ENCODE measurements around the gene NAALAD2.
"Not testable (repeated sequence)": the region's sequence is repeated elsewhere in the genome, so short reads cannot be mapped to it uniquely, and the experiment has no call there.

Gene NAALAD2

DNA sequence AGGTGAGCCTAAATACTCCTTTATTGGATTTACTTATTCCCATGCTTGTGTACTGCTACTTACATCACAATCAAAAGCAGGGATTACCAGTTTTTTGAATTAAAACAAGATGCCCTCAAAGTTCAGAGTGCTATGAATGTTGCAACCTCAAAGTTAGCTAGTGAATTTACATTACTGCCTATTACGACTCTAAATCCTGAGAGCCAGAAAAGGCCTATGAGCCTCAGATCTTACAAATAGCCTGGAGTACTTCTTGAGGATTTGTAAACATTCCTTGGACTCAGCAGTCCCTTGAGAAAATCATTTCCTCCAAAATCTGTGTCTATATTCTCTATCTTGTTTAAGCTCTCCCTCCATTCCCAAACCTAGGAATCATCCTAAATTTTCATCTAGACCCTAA is 62.9 kb downstream of the NAALAD2 start:
- no peak for DNase-seq

DNA sequence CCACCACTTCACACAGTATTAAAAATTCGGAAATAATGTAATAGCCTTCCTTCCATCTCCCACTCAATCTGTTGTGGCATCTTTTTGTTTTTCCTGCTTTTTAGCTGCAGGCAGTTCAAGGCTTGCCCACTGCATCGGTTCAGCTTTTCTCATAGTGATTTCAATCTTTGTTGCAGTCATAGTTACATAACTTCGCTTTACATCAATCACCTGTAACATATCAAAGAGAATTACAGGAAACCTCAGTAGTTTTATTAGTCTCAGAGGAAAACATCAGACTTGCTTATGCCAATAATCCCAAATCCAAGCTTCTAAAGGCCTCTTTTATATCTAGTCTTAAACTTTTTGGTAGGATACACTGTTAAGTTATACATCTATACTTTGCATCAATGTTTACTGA is 67.9 kb downstream of the NAALAD2 start:
- DNase-seq: no peak

DNA sequence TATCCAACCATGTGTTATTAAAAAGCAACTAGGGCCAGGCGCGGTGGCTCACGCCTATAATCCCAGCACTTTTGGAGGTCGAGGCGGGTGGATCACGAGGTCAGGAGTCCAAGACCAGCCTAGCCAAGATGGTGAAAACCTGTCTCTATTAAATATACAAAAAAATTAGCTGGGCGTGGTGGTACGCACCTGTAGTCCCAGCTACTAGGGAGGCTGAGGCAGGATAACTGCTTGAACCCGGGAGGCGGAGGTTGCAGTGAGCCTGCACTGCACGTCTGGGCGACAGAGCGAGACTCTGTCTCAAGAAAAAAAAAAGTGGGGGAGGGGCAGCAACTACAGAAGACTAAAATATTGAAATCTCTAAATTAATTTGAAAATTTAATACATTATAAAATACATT is 69.9 kb downstream of the NAALAD2 start:
- no peak for DNase-seq

DNA sequence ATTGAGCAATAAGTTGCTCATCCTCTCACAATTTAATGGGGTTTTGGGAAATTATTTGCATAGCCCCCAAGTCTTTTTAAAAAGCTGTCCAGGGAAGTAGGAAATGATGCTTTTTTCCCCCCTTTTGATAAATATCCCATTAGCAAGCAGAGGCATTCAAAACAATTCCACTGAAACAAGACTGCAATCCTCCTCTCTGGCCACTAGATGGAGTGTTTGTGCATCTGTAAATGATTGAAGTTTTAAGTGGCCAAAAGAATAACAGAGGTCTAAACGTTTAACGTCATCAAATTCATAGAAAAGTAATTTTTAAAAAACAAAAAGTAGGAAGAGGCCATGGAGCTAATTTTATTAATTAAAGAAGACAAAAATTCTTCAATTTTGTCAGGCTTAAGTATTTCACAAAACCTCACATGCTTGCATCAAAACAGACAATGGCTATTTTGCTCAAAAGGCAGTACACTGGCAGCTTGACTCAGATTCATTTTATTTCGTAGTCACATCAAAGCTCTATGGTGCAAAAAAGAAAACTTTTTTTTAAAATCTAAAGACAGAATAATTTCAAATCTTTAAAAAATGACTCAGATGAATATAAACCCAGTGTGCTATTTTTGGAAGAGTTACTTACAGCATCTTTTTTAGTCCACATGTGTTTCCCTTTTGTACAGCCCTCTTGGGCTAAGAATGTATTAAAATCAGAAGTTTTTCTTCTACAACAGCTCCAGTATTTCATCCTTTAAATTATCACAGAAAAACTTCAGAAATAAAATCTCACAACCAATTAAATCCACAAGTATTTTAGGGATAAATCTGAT is 70.6 kb downstream of the NAALAD2 start:
- DNase-seq: peak; percentile 53

DNA sequence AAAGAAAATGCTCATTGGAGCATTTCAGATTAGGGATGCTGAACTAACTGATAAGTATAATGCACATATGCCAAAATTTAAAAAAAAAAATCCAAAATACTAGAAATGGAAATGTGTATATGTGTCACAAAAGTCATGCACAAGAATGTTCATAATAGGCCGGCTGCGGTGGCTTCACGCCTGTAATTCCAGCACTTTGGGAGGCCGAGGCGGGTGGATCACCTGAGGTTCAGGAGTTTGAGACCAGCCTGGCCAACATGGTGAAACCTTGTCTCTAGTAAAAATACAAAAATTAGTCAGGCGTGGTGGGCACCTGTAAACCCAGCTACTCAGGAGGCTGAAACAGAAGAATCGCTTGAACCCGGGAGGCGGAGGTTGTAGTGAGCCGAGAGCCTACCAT is 73.5 kb downstream of the NAALAD2 start:
- DNase-seq: not testable (repeated sequence)

DNA sequence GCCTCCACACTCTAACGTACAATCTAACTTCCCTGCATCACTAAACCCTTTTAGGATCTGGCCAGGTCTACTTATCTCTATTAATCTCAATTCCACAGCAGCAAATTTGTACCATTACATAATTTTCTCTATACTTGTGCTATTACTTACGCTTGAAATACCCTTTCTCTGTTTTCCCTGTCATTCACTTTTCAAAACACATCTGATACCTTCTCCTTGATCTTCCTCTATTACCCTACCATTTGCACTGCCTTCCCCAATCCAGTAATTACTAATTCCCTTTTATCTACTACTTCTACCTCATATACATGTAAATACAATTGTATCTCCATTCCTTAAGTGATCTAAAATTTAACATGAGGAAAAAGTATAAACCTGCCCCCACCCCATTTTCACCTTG is 74.4 kb downstream of the NAALAD2 start:
- DNase-seq: no peak

DNA sequence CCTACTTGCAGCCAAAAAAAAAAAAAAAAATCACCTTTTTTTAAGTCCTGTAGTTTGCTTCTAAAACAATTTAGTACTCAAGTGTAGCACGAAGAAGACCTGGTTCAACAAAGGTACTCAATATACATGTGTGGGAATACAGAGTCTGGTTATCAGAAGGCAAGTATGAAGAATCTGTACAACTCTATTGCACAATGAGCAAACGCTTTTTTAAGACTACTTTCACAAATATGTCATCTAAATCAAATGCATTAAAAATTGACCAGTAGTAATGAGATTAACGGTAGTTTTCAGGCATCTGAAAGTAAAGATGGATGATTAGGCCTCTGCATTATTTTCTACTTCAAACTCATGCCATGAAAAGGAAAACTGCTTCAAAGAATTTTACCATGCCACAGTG is 78.9 kb downstream of the NAALAD2 start:
- DNase-seq: no peak

DNA sequence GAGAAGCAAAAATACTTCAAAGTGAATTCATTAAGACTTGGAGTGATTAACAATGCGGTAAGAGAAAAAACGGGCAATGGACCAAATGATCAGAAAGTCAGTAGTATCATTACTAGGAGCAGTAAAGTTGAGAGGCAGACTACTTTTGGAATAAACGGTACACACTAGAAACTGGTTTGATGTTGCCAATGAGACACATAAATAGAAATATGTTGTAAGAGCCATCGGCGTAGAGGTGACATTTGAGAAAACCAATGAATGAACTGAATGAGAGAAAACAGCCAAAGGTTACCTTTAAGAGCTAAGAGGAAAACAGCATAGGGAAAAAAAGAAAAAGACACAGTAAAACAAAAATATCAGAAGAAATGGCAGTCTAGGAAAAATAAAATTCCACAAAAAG is 82.1 kb downstream of the NAALAD2 start:
- no peak for DNase-seq

DNA sequence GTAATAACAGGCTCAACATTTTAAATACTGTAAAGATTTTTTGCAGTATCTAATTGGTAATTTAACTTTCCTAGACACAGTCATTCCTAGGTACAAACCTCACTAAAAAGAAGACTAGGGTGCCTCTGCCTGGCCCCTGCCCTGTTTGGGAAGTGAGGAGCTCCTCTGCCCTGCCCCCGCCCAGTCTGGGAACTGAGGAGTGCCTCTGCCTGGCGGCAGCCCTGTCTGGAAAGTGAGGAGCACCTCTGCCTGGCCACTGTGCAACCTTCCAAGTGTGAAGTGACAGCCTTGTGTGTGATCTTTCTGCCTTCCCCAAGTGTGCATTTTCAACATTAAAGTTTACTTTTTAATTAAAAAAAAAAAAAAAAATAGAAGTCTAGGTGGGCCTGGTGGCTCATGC is 84.1 kb downstream of the NAALAD2 start:
- DNase-seq: peak; percentile 14

DNA sequence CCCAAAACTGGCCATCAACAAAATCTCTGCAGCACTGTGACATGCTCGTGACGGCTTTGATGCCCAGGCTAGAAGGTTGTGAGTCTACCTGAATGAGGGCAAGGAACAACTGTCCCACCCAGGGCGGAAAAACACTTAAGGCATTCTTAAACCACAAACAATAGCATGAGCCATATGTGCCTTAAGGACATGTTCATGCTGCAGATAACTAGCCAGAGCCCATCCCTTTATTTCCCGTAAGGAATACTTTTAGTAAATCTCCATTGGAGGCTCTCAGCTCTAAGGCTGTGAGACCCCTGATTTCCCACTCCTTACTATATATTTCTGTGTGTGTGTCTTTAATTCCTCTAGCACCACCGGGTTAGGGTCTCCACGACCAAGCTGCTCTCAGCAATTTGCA is 85.0 kb downstream of the NAALAD2 start:
- no peak for DNase-seq

DNA sequence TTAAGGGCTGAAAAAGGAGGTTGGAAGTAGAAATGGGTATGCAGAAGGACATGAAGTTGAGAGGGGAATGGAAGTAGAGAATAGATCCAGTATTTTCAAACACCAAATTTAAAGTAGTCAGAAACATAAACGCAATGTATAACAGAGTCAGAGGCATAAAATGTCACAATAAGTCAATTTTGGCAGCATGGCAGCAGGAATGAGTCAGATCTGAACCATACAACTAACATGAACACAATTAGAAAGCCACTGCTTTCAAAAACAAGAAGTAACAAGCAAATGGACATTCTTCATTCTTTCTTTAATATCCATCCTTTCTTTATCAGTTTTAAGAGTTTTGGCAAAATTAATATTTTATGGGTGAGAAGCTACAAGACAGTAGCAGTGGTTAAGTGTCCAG is 85.9 kb downstream of the NAALAD2 start:
- DNase-seq: peak; percentile 41

DNA sequence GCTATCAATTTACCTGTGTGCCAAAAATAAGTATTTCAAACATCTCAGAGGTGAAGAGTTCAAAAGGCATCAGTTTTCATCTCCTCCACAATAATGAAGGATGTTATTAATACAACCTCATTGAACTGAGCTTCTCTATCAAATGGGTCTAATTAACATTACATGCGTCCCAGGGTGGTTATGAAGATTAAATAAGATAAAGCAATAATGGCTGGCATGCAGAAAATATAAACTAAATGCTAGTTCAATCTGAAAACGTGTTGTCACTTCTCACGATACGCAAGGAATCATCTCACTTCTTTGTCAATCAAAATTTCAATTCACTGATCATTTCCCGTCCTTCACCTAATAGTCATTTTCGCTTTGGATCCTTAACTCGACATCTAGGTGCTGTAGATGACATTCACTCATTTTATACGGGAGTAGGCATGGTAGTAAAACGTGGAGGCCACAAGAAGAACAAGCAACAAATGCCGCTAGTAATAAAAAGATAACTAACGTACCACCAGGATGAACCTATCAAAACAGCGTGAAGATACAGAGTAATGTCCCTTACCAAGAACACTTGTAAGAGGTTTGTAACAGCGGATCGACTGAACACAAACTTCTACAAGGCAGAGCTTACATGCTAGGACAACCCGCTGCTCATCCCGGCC is 87.5 kb downstream of the NAALAD2 start:
- peak; percentile 9 for DNase-seq

DNA sequence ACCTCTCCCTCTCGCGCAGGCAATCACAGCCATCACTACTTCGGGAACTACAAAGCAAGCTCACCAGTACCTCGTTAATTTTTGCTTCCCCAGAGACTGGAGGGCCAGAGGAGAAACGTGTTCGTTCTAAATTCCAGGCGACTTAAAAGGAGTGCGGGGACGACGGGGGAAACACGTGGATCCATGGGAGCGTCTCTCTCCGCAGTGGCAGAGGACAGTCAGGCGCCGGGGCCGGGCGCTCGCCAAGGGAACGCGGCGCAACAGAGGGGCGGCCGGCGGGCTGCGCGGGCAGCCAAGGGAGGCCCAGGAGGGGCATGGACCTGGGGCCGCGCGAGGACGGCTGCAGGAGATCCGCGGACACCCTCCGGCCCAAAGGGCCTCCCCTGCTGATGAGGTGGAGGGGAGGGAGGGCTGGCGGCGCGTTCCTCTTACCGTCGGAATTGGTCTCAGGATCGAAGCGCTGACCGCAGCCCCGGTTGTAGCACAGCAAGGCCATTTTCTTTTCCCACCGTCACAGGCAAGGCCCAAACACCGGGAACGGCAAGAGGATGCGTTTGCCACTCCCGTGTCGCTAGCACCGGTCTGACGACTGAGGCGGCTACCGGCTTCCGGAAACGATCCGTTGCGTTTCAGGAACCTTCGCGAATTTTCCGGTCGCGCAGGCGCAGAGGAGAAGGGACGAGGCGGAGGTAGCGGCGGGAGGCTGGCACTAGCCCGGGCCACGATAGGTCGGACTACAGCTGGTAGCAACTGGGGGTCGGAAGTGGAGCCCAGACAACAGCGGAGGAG is 88.2 kb downstream of the NAALAD2 start, which contains the start of gene CHORDC1:
Gene CHORDC1 (minus strand): TSS at position 591 of the 789 bp plus-strand sequence. CDS start 95 bp downstream, at position 496.
- DNase-seq: peak; percentile 96

DNA sequence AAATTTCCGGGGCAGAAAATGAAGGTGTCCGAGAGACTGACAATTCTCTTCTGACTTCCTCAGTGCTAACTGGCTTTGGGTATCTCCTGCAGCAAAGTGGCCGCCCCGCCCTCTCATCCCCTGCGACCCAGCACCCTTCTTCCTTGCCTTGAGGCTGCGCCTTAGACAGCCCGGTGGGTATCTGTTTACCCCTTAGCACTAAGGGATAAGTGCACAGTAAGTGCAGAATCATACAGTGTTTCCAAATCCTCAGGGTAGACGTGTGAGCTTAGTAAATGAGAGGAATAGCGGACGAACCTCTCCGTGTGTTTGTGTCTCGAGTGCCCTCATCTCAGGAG is 88.8 kb downstream of the NAALAD2 start:
- DNase-seq: no peak

DNA sequence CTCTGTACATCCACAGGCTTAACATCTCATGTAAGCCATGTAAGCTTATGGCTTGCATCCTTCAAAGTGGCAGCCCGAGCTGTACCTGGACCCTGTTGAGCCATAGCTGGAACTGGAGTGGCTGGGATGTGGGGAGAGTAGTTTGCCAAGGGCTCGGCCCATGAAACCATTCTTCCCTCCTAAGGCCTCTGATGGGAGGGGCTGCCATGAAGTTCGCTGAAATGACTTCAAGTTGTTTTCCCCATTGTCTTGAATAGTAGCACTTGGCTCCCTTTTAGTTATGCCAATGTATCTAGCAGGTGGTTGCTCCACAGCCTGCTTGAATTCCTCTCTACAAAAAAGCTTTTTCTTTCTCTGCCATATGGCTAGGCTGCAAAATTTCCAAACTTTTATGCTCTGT is 93.6 kb downstream of the NAALAD2 start:
- no peak for DNase-seq

DNA sequence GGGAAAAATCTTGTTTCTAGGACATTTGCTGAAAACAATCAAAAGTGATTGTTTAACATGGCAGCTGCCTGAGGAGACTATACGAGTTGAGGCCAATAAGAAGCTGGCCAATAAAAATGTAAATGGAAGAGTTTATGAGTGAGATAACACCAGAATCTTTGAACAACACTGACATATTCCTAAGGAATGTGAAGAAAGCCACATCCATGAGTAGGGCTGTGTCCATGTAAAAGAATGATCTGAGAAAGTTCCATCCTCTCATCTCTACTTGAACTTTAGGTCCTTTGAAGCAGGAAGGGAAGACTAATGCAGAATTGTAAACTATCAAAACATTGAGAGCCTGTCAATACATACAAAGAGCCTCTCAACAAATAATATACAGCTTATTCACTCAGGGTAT is 95.3 kb downstream of the NAALAD2 start:
- no peak for DNase-seq

DNA sequence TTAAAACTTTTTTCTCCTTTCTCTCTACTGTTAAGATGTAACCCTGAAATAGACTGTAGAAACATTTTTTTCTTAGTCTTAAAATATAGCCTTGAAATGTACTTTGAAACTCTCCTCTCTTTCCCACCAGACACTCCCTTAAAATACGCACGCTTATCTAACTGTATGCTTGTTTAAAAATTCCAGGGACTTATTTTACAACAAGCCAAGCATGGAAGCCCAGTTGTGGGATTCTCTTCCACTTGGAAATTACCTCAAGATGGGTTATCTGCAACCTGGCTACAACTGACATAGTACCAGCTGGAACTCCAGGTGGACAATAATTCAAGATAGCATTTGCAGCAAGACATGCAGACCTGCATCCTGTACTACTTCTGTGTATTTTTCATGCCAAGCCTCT is 100.5 kb downstream of the NAALAD2 start:
- no peak for DNase-seq

DNA sequence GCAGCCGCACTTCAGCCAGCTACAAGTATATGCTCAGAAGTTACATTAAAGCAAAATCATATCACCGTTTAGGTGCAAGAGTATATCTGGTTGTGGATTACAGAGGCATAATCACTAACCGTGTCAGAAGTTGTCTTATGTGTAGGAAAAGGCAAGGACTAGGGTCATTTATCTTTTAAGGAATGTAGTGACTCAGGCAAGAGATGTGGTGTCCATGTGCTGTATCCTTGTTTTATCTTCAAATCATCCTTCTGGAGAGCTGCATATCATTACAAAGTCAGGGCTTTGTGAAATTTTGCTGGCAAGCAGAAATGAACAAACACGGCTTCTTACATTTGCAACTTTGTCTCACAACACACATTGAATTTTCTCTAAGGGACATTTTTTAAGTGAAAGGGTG is 101.1 kb downstream of the NAALAD2 start:
- no peak for DNase-seq

DNA sequence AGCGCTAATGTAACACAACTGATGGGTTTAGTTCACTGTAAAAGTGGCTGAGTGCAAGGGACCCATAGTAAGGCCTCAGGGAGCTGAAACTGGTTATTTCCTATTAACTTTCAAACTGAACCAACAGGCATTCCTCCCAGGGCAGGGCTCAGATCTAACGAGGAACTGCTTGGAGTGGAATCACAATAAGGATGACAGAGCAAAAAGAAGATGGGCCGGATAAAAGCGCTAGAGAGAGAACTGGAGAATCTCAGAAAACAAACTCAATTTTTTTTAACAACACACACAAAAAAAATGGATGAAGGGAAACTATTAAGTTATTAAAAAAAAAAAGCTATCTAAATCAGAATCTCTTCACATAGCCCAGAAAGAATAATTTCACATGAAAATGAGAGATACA is 102.5 kb downstream of the NAALAD2 start:
- no peak for DNase-seq

DNA sequence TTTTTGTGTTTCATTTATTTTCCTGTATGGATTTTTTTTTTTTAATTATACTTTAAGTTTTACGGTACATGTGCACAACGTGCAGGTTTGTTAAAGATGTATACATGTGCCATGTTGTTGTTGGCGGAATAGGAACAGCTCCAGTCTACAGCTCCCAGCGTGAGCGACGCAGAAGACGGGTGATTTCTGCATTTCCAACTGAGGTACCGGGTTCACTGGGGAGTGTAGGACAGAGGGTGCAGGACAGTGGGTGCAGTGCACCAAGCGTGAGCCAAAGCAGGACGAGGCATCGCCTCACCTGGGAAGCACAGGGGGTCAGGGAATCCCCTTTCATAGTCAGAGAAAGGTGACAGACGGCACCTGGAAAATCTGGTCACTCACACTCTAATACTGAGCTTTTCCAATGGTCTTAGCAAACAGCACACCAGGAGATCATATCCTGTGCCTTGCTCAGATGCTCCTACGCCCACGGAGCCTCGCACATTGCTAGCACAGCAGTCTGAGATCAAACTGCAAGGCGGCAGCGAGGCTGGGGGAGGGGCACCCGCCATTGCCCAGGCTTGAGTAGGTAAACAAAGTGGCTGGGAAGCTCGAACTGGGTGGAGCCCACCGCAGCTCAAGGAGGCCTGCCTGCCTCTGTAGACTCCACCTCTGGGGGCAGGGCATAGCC is 105.6 kb downstream of the NAALAD2 start:
- not testable (repeated sequence) for DNase-seq

DNA sequence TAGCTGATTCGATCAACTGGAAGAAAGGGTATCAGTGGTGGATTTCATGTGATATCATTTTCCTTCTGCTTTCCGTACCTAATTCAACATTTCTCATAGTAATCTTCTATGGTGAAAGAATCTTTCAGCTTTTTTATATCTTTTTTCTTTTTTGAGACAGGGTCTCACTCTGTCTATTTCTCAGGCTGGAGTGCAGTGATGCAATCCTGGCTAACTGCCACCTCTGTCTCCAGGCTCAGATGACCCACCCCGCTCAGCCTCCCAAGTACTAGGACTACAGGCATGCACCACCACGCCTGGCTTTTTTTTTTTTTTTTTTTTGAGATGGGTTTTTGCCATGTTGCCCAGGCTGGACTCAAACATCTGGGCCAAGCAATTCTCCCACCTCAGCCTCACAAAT is 107.0 kb downstream of the NAALAD2 start:
- DNase-seq: no peak
